GM06990 (cell line): ENCODE results near the gene MRPL49.
A peak's percentile ranks its signal among the peaks of the same experiment; 100 is the strongest.

Experiments used
- DNase-seq: peaks from one replicate; pipeline ENCODE4 v3.0.0-alpha.2; 2011; ENCODE audit not compliant: insufficient read length; ENCODE audit errors: extremely low read depth
- H3K27me3 ChIP-seq: replicated peaks from 2 replicates; pipeline ENCODE4 v1.6.0; 2011; ENCODE audit warnings: low read length; ENCODE audit not compliant: control insufficient read depth, insufficient read depth
- H3K36me3 ChIP-seq: 2 replicates; pipeline ENCODE4 v1.5.1; 2011; ENCODE audit warnings: low read length; ENCODE audit not compliant: control insufficient read depth, insufficient read depth
- H3K4me3 ChIP-seq: replicated peaks from 2 replicates; pipeline ENCODE4 v1.5.1; 2011; ENCODE audit warnings: low read depth, mild to moderate bottlenecking, control low read depth, low read length
- TF ChIP-seq, protein P1 (sequence below): IDR thresholded peaks from 2 replicates; pipeline ENCODE4 v1.5.1; 2011; ENCODE audit warnings: low read length, control low read depth, mild to moderate bottlenecking, inconsistent platforms; ENCODE audit not compliant: insufficient read depth, poor library complexity, severe bottlenecking

The MRPL49 gene

DNA sequence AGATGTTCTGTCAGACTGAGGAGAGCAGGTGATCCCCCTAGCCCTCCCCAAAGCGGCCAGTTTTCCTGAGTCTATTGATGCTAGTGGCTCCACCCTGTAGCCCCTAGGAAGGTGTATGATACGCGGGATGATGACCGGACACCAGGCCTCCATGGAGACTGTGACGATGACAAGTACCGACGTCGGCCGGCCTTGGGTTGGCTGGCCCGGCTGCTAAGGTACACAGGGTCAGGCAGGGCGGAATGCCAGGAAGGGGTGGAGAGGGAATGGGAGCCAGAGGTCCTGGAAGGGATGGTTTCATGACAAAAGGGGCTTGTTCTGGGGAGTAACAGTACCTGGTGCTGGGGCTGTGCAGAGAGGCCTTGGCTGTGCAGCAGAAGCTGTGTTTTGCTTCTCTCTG, 34.9 kb upstream of the MRPL49 start:
- no peak for DNase-seq
- H3K4me3 ChIP-seq: no peak overlapping the region
- H3K36me3 ChIP-seq: peaks cover 26% of the 10 kb centered on the region
- no peaks in the 10 kb centered on the region for H3K27me3 ChIP-seq
- TF ChIP-seq, protein P1, sequence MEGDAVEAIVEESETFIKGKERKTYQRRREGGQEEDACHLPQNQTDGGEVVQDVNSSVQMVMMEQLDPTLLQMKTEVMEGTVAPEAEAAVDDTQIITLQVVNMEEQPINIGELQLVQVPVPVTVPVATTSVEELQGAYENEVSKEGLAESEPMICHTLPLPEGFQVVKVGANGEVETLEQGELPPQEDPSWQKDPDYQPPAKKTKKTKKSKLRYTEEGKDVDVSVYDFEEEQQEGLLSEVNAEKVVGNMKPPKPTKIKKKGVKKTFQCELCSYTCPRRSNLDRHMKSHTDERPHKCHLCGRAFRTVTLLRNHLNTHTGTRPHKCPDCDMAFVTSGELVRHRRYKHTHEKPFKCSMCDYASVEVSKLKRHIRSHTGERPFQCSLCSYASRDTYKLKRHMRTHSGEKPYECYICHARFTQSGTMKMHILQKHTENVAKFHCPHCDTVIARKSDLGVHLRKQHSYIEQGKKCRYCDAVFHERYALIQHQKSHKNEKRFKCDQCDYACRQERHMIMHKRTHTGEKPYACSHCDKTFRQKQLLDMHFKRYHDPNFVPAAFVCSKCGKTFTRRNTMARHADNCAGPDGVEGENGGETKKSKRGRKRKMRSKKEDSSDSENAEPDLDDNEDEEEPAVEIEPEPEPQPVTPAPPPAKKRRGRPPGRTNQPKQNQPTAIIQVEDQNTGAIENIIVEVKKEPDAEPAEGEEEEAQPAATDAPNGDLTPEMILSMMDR: no peak

GRCh38 chr11:65087827-65088226, 34.3 kb upstream of the MRPL49 start:
- Histone ChIP-seq H3K36me3 (peaks cover 26% of the 10 kb centered on the region), H3K27me3 (no peaks in the 10 kb centered on the region), H3K4me3 (no peak overlapping the region)
- TF ChIP-seq, protein P1: no peak
- no peak for DNase-seq

GRCh38 chr11:65089621-65090020, 32.5 kb upstream of the MRPL49 start:
- H3K4me3 ChIP-seq: no peak overlapping the region
- TF ChIP-seq, protein P1: no peak
- peaks cover 26% of the 10 kb centered on the region for H3K36me3 ChIP-seq
- H3K27me3 ChIP-seq: no peaks in the 10 kb centered on the region
- DNase-seq: no peak

GRCh38 chr11:65090628-65091027, 31.5 kb upstream of the MRPL49 start:
- TF ChIP-seq, protein P1: no peak
- DNase-seq: no peak
- Histone ChIP-seq H3K36me3 (peaks cover 26% of the 10 kb centered on the region), H3K4me3 (no peak overlapping the region), H3K27me3 (no peaks in the 10 kb centered on the region)

GRCh38 chr11:65095427-65095826, 26.7 kb upstream of the MRPL49 start:
- Histone ChIP-seq H3K36me3 (peaks cover 5% of the 10 kb centered on the region), H3K27me3 (no peaks in the 10 kb centered on the region), H3K4me3 (no peak overlapping the region; the same call in 1 of the 2 replicates)
- TF ChIP-seq, protein P1: no peak
- DNase-seq: no peak

GRCh38 chr11:65095974-65096806, 25.9 kb upstream of the MRPL49 start, which contains the start of gene VPS51:
TSS of gene VPS51 (plus strand) at chr11:65096214. CDS start at chr11:65096251, 37 bp downstream.
- Histone ChIP-seq H3K27me3 (no peaks in the 10 kb centered on the region), H3K4me3 (peak within 1 kb of the TSS; percentile 76), H3K36me3 (peaks cover 3% of the 10 kb centered on the region)
- peak; percentile 86 for DNase-seq
- TF ChIP-seq, protein P1: no peak
